ENCODE measurements around the gene CPD. TPM values are rescaled to one million over a fixed set of nuclear protein-coding genes. Genes with fewer than 3 reads are reported as not detected.

CPD gene
- total and polyA plus RNA-seq, 9 of the 15 experiments (the other 6 are each of a cell fraction or from before 2014, with no cell fraction given), result 4.5 to 24.4 (median 20.4) TPM

- TF ChIP-seq RBM17 (IDR thresholded peaks at IDR 0.05; ENCODE audit: borderline replicate concordance, low read depth, low read length) (no peak), ZBTB43 (CRISPR knock-in tag; IDR thresholded peaks at IDR 0.05) (no peak), CHD7 (IDR thresholded peaks at IDR 0.05; ENCODE audit: low read depth, low read length) (no peak), HOMEZ (CRISPR knock-in tag; IDR thresholded peaks at IDR 0.05) (no peak), AFF4 (CRISPR knock-in tag; IDR thresholded peaks at IDR 0.05) (no peak), SLC30A9 (CRISPR knock-in tag; IDR thresholded peaks at IDR 0.05) (no peak), RFX1 (IDR thresholded peaks at IDR 0.05) (peak; percentile 90), ATF7 (IDR thresholded peaks at IDR 0.05) (peak; percentile 36; the same call in 1 of the 2 replicates)
Observed at GRCh38 chr17:30378825-30379302, at the start of gene CPD (continued).
